Thoracic aorta (tissue), 2 donors: ENCODE results near the gene ROBO1. TPM values are rescaled to one million over a fixed set of nuclear protein-coding genes. Genes with fewer than 3 reads are reported as not detected.

Source experiments
- ATAC-seq: fragments of 150-250 bp; one replicate; pipeline ENCODE4 v1.8.0; 2017; ENCODE audit warnings: low read depth; ENCODE audit not compliant: insufficient number of reproducible peaks, low FRiP score
- DNase-seq: peaks from one replicate; pipeline ENCODE4 v3.0.0-alpha.2; 2020; ENCODE audit warnings: low spot score
- H3K27ac ChIP-seq, 2 donors: fragments of 200-600 bp; sonication (generic); 1 replicate in 1 of 2; 2 replicates in 1 of 2; pipeline ENCODE4 v1.5.1; 2016; ENCODE audit warnings: mild to moderate bottlenecking in 2 of 2, moderate library complexity in 2 of 2
- H3K27me3 ChIP-seq: fragments of 200-600 bp; sonication (generic); replicated peaks from 2 replicates; pipeline ENCODE4 v1.6.0; 2016; ENCODE audit warnings: mild to moderate bottlenecking; ENCODE audit not compliant: insufficient read depth
- H3K36me3 ChIP-seq: fragments of 200-600 bp; sonication (generic); one replicate; pipeline ENCODE4 v1.5.1; 2016
- H3K4me1 ChIP-seq, 2 donors: fragments of 200-600 bp; sonication (generic); 1 replicate in 1 of 2; 2 replicates in 1 of 2; pipeline versions ENCODE4 v1.5.1 to v1.6.0; 2016; ENCODE audit warnings: low read depth in 2 of 2, mild to moderate bottlenecking in 1 of 2; ENCODE audit not compliant: control insufficient read depth in 1 of 2
- H3K4me3 ChIP-seq: fragments of 200-600 bp; sonication (generic); 2 replicates; pipeline ENCODE4 v1.5.1; 2016; ENCODE audit warnings: mild to moderate bottlenecking
- H3K9me3 ChIP-seq: fragments of 200-600 bp; sonication (generic); 2 replicates; pipeline ENCODE4 v1.5.1; 2016
- total RNA-seq, 2 donors: library from RNA; depleted of rRNA; stranded (reverse); fragments of >200 nt; gene quantifications; one replicate each; pipeline versions ENCODE4 v1.1.0 to v1.2.3, GENCODE V29; 2016
- TF ChIP-seq, protein P1 (sequence below): fragments of 200-600 bp; sonication (generic); IDR thresholded peaks from one replicate; pipeline ENCODE4 v1.5.1; 2019; ENCODE audit warnings: antibody characterized with exemption

The ROBO1 gene
- total RNA-seq, 2 donors from 2014 or later, result 13.3 to 24.4 TPM

GRCh38 chr3:79257791-79258190, 510.0 kb downstream of the ROBO1 start:
- Histone ChIP-seq H3K27me3 (no peaks in the 10 kb centered on the region), H3K27ac (no peak overlapping the region), H3K9me3 (no peaks in the 10 kb centered on the region), H3K4me3 (no peak overlapping the region), H3K36me3 (no peaks in the 10 kb centered on the region), H3K4me1 (no peaks in the 10 kb centered on the region)
- no peak for ATAC-seq
- TF ChIP-seq, protein P1, sequence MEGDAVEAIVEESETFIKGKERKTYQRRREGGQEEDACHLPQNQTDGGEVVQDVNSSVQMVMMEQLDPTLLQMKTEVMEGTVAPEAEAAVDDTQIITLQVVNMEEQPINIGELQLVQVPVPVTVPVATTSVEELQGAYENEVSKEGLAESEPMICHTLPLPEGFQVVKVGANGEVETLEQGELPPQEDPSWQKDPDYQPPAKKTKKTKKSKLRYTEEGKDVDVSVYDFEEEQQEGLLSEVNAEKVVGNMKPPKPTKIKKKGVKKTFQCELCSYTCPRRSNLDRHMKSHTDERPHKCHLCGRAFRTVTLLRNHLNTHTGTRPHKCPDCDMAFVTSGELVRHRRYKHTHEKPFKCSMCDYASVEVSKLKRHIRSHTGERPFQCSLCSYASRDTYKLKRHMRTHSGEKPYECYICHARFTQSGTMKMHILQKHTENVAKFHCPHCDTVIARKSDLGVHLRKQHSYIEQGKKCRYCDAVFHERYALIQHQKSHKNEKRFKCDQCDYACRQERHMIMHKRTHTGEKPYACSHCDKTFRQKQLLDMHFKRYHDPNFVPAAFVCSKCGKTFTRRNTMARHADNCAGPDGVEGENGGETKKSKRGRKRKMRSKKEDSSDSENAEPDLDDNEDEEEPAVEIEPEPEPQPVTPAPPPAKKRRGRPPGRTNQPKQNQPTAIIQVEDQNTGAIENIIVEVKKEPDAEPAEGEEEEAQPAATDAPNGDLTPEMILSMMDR, result no peak
- DNase-seq, result no peak

GRCh38 chr3:79255702-79256101, 512.1 kb downstream of the ROBO1 start:
- DNase-seq (no peak), ATAC-seq (no peak)
- Histone ChIP-seq H3K27me3 (no peaks in the 10 kb centered on the region), H3K36me3 (no peaks in the 10 kb centered on the region), H3K4me3 (no peak overlapping the region), H3K9me3 (no peaks in the 10 kb centered on the region), H3K27ac (no peak overlapping the region), H3K4me1 (no peaks in the 10 kb centered on the region)
- TF ChIP-seq, protein P1, result no peak

DNA sequence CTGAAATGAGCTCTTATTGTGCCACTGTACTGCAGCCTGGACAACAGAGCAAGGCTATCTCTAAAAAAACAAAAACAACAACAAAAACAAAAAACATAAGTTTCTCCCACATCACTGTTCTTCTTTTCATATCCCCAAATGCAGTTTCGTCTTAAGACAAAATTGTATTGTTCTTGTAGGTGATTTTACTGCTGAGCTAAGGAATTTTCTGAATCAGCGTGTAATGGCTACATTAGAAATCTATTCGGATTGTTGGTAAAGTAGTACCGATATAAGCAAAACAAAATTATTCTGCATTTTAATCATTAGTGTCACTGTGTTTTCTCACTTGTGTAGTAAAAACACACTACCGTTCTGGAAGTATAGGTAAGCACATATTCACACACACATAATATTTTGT, 512.5 kb downstream of the ROBO1 start:
- Histone ChIP-seq H3K27ac (no peak overlapping the region), H3K27me3 (no peaks in the 10 kb centered on the region), H3K9me3 (no peaks in the 10 kb centered on the region), H3K4me1 (no peaks in the 10 kb centered on the region), H3K36me3 (no peaks in the 10 kb centered on the region), H3K4me3 (no peak overlapping the region)
- DNase-seq, result no peak
- no peak for ATAC-seq
- TF ChIP-seq, protein P1, result no peak

DNA sequence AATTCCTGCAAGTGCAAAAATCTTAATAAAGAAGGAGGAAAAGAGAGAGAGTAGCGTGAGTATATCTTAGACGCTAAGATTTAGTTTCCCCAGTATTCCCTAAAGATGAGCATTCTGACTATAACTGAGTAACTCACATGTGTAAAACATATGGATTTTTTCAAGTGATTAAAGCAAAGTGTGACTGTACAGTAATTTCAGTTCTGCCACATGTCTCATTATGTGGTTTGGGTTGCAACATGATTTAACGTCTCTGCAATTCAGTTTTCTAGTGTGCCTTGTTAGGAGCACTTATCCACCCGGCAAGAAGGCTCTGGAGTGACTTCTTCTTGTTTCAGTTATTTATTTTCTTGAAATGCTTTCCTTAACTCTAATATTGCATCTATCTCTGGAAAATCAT, 514.1 kb downstream of the ROBO1 start:
- TF ChIP-seq, protein P1, result no peak
- no peak overlapping the region for H3K27ac ChIP-seq
- no peak for ATAC-seq
- no peaks in the 10 kb centered on the region for H3K27me3 ChIP-seq
- no peaks in the 10 kb centered on the region for H3K36me3 ChIP-seq
- H3K4me1 ChIP-seq, result no peaks in the 10 kb centered on the region
- DNase-seq, result no peak
- no peaks in the 10 kb centered on the region for H3K9me3 ChIP-seq
- no peak overlapping the region for H3K4me3 ChIP-seq

- H3K9me3 ChIP-seq, result no peaks in the 10 kb centered on the region
- no peaks in the 10 kb centered on the region for H3K4me1 ChIP-seq
- no peaks in the 10 kb centered on the region for H3K36me3 ChIP-seq
- H3K27ac ChIP-seq, result no peak overlapping the region
- TF ChIP-seq, protein P1, result no peak
- H3K4me3 ChIP-seq, result no peak overlapping the region
- H3K27me3 ChIP-seq, result no peaks in the 10 kb centered on the region
- no peak for DNase-seq
- no peak for ATAC-seq
Measured at GRCh38 chr3:79253271-79253670, 514.5 kb downstream of the ROBO1 start.
